Measurements from ENCODE around the gene MYO3B.

GRCh38 chr2:170145191-170145590, 32.8 kb upstream of the MYO3B start:
- TF ChIP-seq, protein P1, sequence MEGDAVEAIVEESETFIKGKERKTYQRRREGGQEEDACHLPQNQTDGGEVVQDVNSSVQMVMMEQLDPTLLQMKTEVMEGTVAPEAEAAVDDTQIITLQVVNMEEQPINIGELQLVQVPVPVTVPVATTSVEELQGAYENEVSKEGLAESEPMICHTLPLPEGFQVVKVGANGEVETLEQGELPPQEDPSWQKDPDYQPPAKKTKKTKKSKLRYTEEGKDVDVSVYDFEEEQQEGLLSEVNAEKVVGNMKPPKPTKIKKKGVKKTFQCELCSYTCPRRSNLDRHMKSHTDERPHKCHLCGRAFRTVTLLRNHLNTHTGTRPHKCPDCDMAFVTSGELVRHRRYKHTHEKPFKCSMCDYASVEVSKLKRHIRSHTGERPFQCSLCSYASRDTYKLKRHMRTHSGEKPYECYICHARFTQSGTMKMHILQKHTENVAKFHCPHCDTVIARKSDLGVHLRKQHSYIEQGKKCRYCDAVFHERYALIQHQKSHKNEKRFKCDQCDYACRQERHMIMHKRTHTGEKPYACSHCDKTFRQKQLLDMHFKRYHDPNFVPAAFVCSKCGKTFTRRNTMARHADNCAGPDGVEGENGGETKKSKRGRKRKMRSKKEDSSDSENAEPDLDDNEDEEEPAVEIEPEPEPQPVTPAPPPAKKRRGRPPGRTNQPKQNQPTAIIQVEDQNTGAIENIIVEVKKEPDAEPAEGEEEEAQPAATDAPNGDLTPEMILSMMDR (IDR thresholded peaks at IDR 0.05): no peak
- TF ChIP-seq EZH2 (IDR thresholded peaks at IDR 0.05; ENCODE audit: borderline replicate concordance, insufficient read depth, low read depth, low read length, poor library complexity, severe bottlenecking): no peak

All from B cell (primary cell).